Lower leg skin (tissue), 3 donors: Measurements from ENCODE around the gene DLG3.

ENCODE experiments used
- POLR2A ChIP-seq, 2 donors: fragments of 450-650 bp; IDR thresholded peaks; one replicate each; pipeline ENCODE4 v1.6.1; 2016 to 2017; ENCODE audit warnings: antibody characterized with exemption in 2 of 2, mild to moderate bottlenecking in 1 of 2, moderate library complexity in 1 of 2
- TF ChIP-seq, protein P1 (sequence below), 3 donors: fragments of 450-650 bp; IDR thresholded peaks; one replicate each; pipeline ENCODE4 v1.5.1; 2016; ENCODE audit warnings: antibody characterized with exemption in 3 of 3, mild to moderate bottlenecking in 3 of 3, moderate library complexity in 2 of 3

DNA sequence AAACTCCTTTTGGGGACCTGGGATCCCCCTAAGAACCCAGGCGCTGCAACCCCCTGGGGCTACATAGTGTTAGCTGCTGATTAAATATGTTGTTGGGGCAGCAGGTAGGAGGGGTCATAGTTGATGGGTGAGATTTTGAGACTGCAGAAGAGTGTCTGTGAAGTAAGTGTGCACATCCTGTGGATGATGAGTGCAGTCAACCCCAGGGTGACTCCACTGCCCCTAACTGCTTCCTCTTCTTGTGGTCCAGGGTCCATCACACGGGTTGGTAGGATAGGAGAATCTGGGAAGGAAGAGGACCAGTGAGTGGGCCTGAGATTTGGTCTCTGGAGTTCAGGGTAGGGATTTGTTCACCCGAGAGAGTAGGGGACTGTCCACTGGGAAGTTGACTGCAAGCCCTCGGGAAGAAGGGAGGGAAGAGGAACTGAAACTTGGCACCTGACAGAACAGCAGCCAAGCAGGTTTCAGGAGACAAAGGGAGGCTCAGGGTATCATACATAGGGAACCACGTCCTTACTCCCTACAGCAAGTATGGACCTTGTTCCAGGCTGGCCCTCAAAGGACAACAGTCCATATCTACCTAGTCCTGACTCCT lies 8.5 kb downstream of the DLG3 start:
- TF ChIP-seq, protein P1, sequence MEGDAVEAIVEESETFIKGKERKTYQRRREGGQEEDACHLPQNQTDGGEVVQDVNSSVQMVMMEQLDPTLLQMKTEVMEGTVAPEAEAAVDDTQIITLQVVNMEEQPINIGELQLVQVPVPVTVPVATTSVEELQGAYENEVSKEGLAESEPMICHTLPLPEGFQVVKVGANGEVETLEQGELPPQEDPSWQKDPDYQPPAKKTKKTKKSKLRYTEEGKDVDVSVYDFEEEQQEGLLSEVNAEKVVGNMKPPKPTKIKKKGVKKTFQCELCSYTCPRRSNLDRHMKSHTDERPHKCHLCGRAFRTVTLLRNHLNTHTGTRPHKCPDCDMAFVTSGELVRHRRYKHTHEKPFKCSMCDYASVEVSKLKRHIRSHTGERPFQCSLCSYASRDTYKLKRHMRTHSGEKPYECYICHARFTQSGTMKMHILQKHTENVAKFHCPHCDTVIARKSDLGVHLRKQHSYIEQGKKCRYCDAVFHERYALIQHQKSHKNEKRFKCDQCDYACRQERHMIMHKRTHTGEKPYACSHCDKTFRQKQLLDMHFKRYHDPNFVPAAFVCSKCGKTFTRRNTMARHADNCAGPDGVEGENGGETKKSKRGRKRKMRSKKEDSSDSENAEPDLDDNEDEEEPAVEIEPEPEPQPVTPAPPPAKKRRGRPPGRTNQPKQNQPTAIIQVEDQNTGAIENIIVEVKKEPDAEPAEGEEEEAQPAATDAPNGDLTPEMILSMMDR (IDR thresholded peaks at IDR 0.05) = no peak
- no peak for TF ChIP-seq POLR2A (IDR thresholded peaks at IDR 0.05)
